Eye (tissue), 1 donor: ENCODE measurements around the gene PRPS1L1.

Experiments
- DNase-seq: peaks from one replicate; pipeline ENCODE4 v3.0.0-alpha.2; 2015

PRPS1L1 gene

GRCh38 chr7:18004372-18004771 lies 23.3 kb downstream of the PRPS1L1 start:
- no peak for DNase-seq

GRCh38 chr7:18003286-18003994 lies 24.2 kb downstream of the PRPS1L1 start:
- DNase-seq = no peak

GRCh38 chr7:17998692-17999091 lies 29.0 kb downstream of the PRPS1L1 start:
- no peak for DNase-seq

- no peak for DNase-seq
Measured at GRCh38 chr7:17996442-17997223, 31.0 kb downstream of the PRPS1L1 start.

GRCh38 chr7:17996040-17996439 lies 31.6 kb downstream of the PRPS1L1 start:
- DNase-seq = no peak

- DNase-seq = peak; percentile 71
Measured at GRCh38 chr7:17994079-17994850, 33.4 kb downstream of the PRPS1L1 start.

- no peak for DNase-seq
Measured at GRCh38 chr7:17991866-17992648, 35.6 kb downstream of the PRPS1L1 start.

- DNase-seq = no peak
Measured at GRCh38 chr7:17990761-17991160, 36.9 kb downstream of the PRPS1L1 start.

GRCh38 chr7:17989546-17989945 lies 38.1 kb downstream of the PRPS1L1 start:
- DNase-seq = no peak

GRCh38 chr7:17988858-17989257 lies 38.8 kb downstream of the PRPS1L1 start:
- no peak for DNase-seq

- no peak for DNase-seq
Measured at GRCh38 chr7:17988141-17988540, 39.5 kb downstream of the PRPS1L1 start.

GRCh38 chr7:17986851-17987250 lies 40.8 kb downstream of the PRPS1L1 start:
- DNase-seq = no peak

GRCh38 chr7:17985473-17986239 lies 42.0 kb downstream of the PRPS1L1 start:
- DNase-seq = no peak

- no peak for DNase-seq
Measured at GRCh38 chr7:17984288-17984687, 43.4 kb downstream of the PRPS1L1 start.

- no peak for DNase-seq
Measured at GRCh38 chr7:17983221-17984062, 44.2 kb downstream of the PRPS1L1 start.

GRCh38 chr7:17976952-17977351 lies 50.7 kb downstream of the PRPS1L1 start:
- DNase-seq = no peak
